HG03280 (cell line): ENCODE measurements around the gene SYNDIG1.

ENCODE experiments used
- ATAC-seq: cut with Tn5 transposase; IDR thresholded peaks from one replicate; pipeline ENCODE4 v1.9.1; 2021; ENCODE audit warnings: mild to moderate bottlenecking, moderate library complexity; ENCODE audit not compliant: unreplicated experiment

The SYNDIG1 gene

GRCh38 chr20:24469116-24469893 lies at the start of gene SYNDIG1:
SYNDIG1 (plus strand) TSS chr20:24469629; CDS start chr20:24543098, 73,469 bp downstream.
- no peak for ATAC-seq

- no peak for ATAC-seq
These were observed 49.6 kb upstream of the SYNDIG1 start for GRCh38 chr20:24419786-24420185.

GRCh38 chr20:24420567-24420966 lies 48.9 kb upstream of the SYNDIG1 start:
- ATAC-seq = no peak

- ATAC-seq = no peak
These were observed 48.4 kb upstream of the SYNDIG1 start for GRCh38 chr20:24421071-24421470.

GRCh38 chr20:24422091-24422760 lies 47.2 kb upstream of the SYNDIG1 start:
- ATAC-seq = no peak

GRCh38 chr20:24423390-24424313 lies 45.8 kb upstream of the SYNDIG1 start:
- ATAC-seq = no peak

GRCh38 chr20:24425523-24426135 lies 43.8 kb upstream of the SYNDIG1 start:
- no peak for ATAC-seq

GRCh38 chr20:24431279-24432045 lies 38.0 kb upstream of the SYNDIG1 start:
- ATAC-seq = no peak

GRCh38 chr20:24432046-24432442 lies 37.4 kb upstream of the SYNDIG1 start:
- ATAC-seq = no peak

GRCh38 chr20:24436160-24436559 lies 33.3 kb upstream of the SYNDIG1 start:
- no peak for ATAC-seq

GRCh38 chr20:24437196-24438082 lies 32.0 kb upstream of the SYNDIG1 start:
- no peak for ATAC-seq

GRCh38 chr20:24438331-24438730 lies 31.1 kb upstream of the SYNDIG1 start:
- ATAC-seq = no peak

GRCh38 chr20:24439737-24440387 lies 29.6 kb upstream of the SYNDIG1 start:
- no peak for ATAC-seq

GRCh38 chr20:24441661-24442060 lies 27.8 kb upstream of the SYNDIG1 start:
- no peak for ATAC-seq

- no peak for ATAC-seq
These were observed 26.5 kb upstream of the SYNDIG1 start for GRCh38 chr20:24442909-24443308.

GRCh38 chr20:24443436-24443835 lies 26.0 kb upstream of the SYNDIG1 start:
- ATAC-seq = no peak

- no peak for ATAC-seq
These were observed 24.8 kb upstream of the SYNDIG1 start for GRCh38 chr20:24444526-24445190.

- no peak for ATAC-seq
These were observed 23.8 kb upstream of the SYNDIG1 start for GRCh38 chr20:24445510-24446170.
